NCI-H2227 (cell line): ENCODE results near the gene PRDX5.

Experiments used
- DNase-seq: peaks from one replicate; lab custom pipeline; 2025; ENCODE audit not compliant: unreplicated experiment; lab: John Stamatoyannopoulos, UW

Gene PRDX5

DNA sequence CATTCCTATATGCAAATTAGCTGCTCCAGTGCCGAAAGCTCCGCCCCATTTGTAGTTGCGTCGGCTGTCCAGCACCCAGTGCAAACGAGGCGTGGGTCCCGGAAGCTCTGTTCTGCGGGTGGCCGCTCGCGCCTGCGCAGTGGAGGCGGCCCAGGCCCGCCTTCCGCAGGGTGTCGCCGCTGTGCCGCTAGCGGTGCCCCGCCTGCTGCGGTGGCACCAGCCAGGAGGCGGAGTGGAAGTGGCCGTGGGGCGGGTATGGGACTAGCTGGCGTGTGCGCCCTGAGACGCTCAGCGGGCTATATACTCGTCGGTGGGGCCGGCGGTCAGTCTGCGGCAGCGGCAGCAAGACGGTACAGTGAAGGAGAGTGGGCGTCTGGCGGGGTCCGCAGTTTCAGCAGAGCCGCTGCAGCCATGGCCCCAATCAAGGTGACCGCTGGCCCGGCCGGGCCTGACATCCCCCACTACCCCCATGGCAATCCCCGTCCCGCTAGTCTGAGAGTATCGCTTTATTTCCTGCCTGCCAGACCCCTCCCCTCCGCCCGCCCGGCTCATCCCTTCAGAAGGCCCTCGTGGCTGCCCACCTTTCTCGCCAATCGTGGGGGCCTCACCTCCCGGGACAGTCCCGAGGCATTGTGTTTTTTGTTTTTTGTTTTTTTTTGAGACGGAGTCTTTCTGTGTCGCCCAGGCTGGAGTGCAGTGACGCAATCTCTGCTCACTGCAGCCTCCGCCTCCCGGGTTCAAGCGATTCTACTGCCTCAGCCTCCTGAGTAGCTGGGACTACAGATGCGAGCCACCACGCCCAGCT lies at the start of gene PRDX5:
PRDX5 (plus strand) TSS at position 161 of the 805 bp plus-strand sequence; CDS start at position 256, 95 bp downstream.
- DNase-seq: peak; percentile 97

- peak; percentile 53 for DNase-seq
Observed at GRCh38 chr11:64268893-64269539, 48.9 kb upstream of the PRDX5 start.

DNA sequence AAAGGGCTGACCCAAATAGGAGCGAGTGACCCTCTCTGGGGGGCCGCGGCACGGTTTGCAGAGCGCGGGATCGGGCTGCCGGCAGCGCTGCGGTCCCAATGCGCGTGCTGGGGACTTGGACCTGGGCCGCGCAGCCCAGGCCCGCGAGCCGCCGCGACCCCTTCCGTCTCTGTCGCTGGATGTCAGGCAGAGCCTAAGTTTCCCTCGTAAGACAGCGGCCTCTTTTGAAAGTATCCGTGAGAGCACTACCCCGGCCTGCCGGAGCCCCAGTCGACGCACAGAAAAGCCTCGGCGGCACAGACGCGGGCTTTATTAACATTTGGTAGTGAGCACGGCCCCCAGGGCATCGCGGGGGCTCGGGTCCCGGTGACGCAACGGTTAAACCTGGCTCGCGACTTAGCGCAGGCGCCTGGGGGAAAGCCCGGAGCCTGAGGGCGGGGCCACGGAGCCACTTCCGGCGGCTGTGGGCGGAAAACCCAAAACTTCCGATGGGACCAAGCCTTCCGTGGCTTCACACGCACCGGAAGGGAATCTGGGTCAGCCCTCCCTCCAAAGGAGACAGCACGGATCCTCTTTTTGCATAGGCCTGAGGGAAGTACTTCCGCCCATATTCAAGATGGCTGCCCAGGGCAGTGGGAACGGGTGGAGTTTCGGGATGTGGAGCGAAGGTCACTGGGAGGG lies 48.2 kb upstream of the PRDX5 start:
- DNase-seq: peak; percentile 99

GRCh38 chr11:64275031-64275800 lies 42.7 kb upstream of the PRDX5 start:
- no peak for DNase-seq

GRCh38 chr11:64275841-64276240 lies 42.1 kb upstream of the PRDX5 start:
- no peak for DNase-seq

DNA sequence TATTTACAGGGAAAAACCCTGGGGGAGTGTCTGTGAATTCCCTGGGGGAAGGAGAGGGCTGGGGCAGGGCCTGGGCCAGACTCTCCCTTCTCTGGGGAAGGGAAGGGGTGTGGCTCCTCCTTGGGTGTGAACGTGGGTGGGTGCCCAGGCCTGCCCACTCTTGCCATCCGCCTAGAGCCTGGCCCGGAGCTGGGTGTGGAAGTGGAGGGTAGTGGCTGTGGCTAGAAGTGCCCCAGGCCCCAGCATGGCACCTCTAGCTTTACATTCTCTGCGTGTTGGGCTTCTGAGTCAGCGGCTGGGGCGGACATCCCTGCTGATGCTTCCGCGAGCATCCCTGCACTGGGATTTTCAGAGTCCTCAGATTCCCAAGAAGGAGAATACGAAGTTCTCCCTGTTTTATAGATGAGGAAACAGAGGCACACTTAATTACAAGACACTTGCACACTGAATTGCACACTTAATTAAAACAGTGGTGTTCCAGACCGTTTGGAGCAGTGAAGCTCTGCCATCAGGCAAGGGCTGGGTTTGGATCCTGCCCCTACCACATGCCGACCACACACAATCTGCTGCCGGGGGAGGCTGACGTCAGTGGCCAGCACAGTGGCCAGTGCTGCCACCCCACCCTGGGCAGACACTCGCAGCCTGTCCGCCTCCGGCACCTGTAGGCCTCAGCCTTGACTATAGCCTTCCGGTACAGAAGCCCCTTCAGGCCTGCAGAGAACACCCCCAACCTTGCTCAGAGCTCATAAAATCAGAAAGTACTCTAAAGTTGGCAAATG lies 41.1 kb upstream of the PRDX5 start:
- DNase-seq: no peak

DNA sequence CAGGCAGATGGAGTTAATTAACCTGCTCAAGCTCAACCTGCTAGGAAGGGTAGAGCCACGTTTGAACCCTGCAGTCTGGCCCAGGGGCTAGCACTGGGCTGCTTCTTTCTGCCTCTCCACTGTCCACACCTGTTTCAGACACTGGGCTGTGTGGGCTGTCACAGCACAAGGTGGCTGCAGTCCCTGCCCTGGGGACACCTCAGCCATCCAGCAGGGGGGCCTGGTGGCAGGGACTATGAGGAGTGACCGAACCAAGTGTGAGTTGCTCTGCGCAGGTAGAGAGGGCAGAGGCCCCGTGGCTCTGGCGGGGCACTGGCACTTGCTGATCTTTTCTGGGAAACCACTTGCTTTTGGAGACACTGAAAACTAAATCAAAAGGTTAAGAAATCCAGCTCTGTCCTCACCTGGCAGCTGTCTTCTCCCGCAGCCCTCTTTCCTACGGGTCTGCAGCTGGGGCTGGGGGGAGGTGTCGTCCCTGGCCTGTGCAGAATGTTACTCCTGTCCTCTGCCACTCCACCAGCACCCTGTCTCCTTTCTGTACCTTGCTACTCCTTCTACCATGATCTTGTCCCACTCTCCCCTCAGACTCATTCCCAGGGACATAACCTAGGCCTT lies 39.2 kb upstream of the PRDX5 start:
- DNase-seq: no peak

DNA sequence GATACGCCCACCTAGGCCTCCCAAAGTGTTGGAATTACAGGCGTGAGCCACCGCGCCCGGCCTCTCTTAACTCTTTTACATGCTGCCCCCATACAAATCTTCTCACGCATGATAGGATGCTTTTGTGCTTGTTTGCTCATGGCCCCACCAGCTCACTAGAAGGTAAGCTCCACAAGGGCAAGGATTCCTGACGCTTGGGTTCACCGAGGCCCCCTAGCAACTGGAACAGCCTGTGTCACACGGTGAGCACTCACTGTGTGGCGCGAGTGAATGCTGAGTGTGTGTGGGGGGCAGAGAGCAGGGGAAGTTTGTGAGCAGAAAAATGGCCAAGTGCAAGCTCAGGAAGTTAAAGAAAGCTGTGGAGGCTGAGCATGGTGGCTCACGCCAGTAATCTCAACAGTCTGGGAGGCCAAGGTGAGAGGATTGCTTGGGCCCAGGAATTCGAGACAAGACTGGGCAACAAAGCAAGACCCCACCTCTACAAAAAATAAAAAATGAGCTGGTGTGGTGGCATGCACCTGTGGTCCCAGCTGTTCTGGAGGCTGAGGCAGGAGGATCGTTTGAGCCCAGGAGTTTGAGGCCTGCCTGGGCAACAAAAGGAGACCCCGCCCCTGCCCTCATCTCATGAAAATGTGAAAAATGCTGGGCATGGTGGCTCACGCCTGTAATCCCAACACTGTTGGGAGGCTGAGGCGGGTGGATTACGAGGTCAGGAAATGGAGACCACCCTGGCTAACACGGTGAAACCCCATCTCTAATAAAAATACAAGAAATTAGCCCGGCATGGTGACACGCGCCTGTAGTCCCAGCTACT lies 35.8 kb upstream of the PRDX5 start:
- DNase-seq: no peak

- no peak for DNase-seq
Observed at GRCh38 chr11:64283092-64283491, 34.8 kb upstream of the PRDX5 start.

DNA sequence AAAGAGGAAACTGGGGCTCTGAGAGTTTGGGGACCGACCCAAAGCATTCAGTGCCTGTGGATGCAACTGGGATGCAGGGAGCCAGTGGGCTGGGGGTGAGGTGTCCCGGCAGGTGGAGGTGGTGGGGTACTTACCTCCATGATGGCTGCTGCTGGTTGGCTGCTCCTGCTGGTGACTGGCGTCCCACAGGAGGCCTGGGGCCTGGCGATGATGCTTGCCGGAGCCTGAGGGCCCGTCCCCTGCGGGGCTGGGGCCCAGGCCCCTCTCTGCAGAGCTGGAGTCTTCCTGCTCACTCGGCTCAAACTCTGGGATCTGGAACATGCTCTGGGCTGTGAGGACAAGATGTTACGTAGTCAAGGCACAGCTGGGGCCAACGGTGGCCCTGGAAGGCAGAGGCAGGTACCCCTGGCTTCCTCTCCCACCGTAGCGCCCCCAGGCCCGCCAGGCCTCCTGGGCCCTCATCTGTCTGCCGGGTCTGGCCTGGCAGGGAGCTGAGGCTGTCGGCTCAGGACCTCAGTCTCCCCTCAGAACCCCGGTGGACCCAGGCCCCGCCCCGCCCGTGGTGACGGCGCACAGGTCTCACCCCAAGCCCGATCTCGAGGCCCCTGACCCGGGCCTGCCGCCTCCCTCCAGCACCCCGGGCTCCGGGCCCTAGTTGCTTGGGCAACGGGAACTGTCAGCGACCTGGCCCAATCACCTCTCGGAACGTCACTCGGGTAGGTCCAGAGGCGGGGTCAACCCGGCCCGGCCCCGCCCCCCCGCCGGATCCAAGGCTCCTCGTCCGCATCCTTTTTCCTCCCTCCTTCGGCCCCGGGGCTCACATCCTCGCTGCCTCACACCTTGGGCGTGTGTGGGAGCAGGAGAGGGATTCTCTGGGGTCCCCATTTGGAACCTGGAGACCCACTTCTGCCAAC lies 33.6 kb upstream of the PRDX5 start, which contains the start of gene BAD:
BAD (minus strand) TSS at position 618 of the 914 bp plus-strand sequence; CDS start at position 321, 297 bp downstream.
- DNase-seq: peak; percentile 95

GRCh38 chr11:64284962-64285884 lies 32.7 kb upstream of the PRDX5 start, which contains the start of gene GPR137:
Gene GPR137 (plus strand): TSS chr11:64285848. CDS start chr11:64286525, 677 bp downstream.
- DNase-seq: peak; percentile 89

GRCh38 chr11:64285885-64286800 lies 31.8 kb upstream of the PRDX5 start:
- DNase-seq: no peak

GRCh38 chr11:64286801-64287159 lies 31.1 kb upstream of the PRDX5 start:
- DNase-seq: no peak

DNA sequence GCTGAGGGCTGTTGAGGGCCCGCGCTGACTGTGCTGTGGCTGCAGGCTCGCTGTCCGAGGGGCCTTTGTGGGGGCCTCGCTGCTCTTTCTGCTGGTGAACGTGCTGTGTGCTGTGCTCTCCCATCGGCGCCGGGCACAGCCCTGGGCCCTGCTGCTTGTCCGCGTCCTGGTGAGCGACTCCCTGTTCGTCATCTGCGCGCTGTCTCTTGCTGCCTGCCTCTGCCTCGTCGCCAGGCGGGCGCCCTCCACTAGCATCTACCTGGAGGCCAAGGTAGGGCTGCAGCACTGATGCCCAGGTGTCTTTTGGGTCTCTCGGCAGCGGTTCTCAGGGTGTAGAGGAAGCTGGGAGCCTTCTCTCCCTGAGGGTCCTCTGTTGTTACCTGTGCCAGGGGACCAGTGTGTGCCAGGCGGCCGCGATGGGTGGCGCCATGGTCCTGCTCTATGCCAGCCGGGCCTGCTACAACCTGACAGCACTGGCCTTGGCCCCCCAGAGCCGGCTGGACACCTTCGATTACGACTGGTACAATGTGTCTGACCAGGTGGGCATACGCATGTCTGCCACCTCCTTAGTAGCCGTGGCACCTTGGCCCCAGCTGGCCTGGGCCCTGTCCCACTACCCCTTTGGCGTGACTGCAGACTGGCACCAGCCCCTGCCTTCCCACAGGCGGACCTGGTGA lies 30.1 kb upstream of the PRDX5 start:
- DNase-seq: no peak

DNA sequence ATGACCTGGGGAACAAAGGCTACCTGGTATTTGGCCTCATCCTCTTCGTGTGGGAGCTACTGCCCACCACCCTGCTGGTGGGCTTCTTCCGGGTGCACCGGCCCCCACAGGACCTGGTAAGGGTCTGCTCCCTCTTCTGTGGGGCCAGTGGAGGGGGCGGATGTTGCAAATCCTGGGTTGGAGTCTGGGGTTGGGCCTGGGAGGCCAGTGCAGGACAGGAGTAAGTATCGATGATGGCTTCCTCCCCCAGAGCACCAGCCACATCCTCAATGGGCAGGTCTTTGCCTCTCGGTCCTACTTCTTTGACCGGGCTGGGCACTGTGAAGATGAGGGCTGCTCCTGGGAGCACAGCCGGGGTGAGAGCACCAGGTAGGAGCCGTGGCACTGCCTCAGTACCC lies 29.6 kb upstream of the PRDX5 start:
- no peak for DNase-seq
